ENCODE measurements around the gene TMEM120A.

TMEM120A gene

DNA sequence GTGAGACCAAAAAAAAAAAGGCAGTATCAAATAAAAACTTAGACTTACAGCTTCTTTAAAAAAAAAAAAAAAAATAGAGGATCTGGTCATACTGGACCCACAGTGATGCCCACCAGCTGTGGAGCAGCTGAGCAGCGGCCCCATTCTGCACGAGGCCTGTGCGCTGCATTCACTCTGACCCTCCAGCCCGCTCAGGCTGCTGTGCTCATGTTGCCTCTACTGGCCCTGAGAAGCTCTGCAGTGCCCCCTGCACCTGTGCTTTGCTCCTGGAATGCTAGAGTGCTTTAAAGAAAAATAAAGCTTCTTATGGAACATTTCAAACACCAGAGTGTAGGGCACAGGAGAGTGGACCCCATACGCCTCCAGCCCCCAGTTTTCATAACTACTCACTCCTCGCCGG, 33.2 kb downstream of the TMEM120A start:
- Histone ChIP-seq H3K4me3 (ENCODE audit: insufficient read length, low read depth) (no peak overlapping the region), H3K27me3 (ENCODE audit: insufficient read depth, insufficient read length) (no peaks in the 10 kb centered on the region), H3K9me3 (ENCODE audit: insufficient read depth, low read length) (no peaks in the 10 kb centered on the region), H3K9ac (ENCODE audit: insufficient read length, low read depth) (no peak overlapping the region), H3K4me1 (ENCODE audit: insufficient read depth, insufficient read length) (peaks cover 1% of the 10 kb centered on the region), H3K36me3 (ENCODE audit: insufficient read depth, insufficient read length, low read length) (peaks cover 41% of the 10 kb centered on the region)
- DNase-seq (ENCODE audit: low read depth, low spot score) = no peak
- TF ChIP-seq SUZ12 (IDR thresholded peaks at IDR 0.05; ENCODE audit: extremely low read depth, insufficient read depth, insufficient read length) (no peak), ZNF274 (IDR thresholded peaks at IDR 0.05; ENCODE audit: low read depth, low read length) (no peak), YY1 (IDR thresholded peaks at IDR 0.05; ENCODE audit: insufficient read depth, insufficient read length) (no peak)

- no peaks in the 10 kb centered on the region for H3K9me3 ChIP-seq (ENCODE audit: insufficient read depth, low read length)
- H3K4me1 ChIP-seq (ENCODE audit: insufficient read depth, insufficient read length) = peaks cover 1% of the 10 kb centered on the region
Observed at GRCh38 chr7:75960372-75960771, 34.0 kb downstream of the TMEM120A start.

GRCh38 chr7:75958802-75959543, 35.4 kb downstream of the TMEM120A start:
- Histone ChIP-seq H3K27me3 (ENCODE audit: insufficient read depth, insufficient read length) (no peaks in the 10 kb centered on the region), H3K4me3 (ENCODE audit: insufficient read length, low read depth) (no peak overlapping the region), H3K36me3 (ENCODE audit: insufficient read depth, insufficient read length, low read length) (peaks cover 49% of the 10 kb centered on the region), H3K9ac (ENCODE audit: insufficient read length, low read depth) (no peak overlapping the region), H3K4me1 (ENCODE audit: insufficient read depth, insufficient read length) (peaks cover 1% of the 10 kb centered on the region), H3K9me3 (ENCODE audit: insufficient read depth, low read length) (no peaks in the 10 kb centered on the region)
- TF ChIP-seq ZNF274 (IDR thresholded peaks at IDR 0.05; ENCODE audit: low read depth, low read length) = no peak
- no peak for TF ChIP-seq YY1 (IDR thresholded peaks at IDR 0.05; ENCODE audit: insufficient read depth, insufficient read length)
- no peak for TF ChIP-seq SUZ12 (IDR thresholded peaks at IDR 0.05; ENCODE audit: extremely low read depth, insufficient read depth, insufficient read length)
- DNase-seq (ENCODE audit: low read depth, low spot score) = no peak

More at GRCh38 chr7:75960372-75960771, 34.0 kb downstream of the TMEM120A start:
- Histone ChIP-seq H3K27me3 (ENCODE audit: insufficient read depth, insufficient read length) (no peaks in the 10 kb centered on the region), H3K36me3 (ENCODE audit: insufficient read depth, insufficient read length, low read length) (peaks cover 42% of the 10 kb centered on the region), H3K4me3 (ENCODE audit: insufficient read length, low read depth) (no peak overlapping the region), H3K9ac (ENCODE audit: insufficient read length, low read depth) (no peak overlapping the region)
- TF ChIP-seq YY1 (IDR thresholded peaks at IDR 0.05; ENCODE audit: insufficient read depth, insufficient read length) = no peak
- no peak for TF ChIP-seq SUZ12 (IDR thresholded peaks at IDR 0.05; ENCODE audit: extremely low read depth, insufficient read depth, insufficient read length)
- no peak for TF ChIP-seq ZNF274 (IDR thresholded peaks at IDR 0.05; ENCODE audit: low read depth, low read length)
- no peak for DNase-seq (ENCODE audit: low read depth, low spot score)

DNA sequence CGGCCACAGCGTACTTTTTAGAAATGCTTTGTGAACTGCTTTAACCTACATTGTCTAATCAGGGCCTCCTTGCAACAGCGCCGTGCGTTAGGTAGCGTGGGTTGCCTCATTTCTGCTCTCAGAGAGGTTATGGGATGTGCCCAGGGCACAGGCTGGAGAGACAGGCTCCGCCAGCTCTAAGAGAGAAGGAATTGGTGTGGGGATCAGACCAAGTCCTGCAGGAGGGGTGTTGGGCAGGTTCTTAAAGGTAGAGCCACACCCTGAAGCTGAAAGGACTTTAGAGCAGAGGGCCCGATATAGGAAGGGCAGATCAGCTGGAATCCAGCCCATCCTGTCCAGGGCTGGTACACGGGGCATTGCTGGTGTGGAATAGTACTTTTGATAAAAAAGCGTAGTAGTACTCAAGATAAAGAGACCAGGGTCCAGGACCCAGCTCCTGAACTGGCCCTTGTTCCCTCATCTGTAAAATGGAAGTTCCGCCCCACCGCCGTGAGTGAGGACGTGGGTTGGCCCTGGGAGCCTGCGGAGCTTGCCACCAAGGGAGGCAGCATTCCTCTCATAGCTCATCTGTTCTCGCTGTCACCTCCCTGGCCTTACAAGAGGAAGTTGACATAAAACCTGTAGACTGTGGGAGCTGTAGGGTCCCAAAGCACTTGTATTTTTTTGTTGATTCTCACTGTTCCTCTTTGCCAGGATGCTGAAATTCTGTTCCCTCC, 37.2 kb downstream of the TMEM120A start:
- Histone ChIP-seq H3K36me3 (ENCODE audit: insufficient read depth, insufficient read length, low read length) (peaks cover 43% of the 10 kb centered on the region), H3K4me3 (ENCODE audit: insufficient read length, low read depth) (no peak overlapping the region), H3K9ac (ENCODE audit: insufficient read length, low read depth) (no peak overlapping the region), H3K4me1 (ENCODE audit: insufficient read depth, insufficient read length) (peaks cover 1% of the 10 kb centered on the region), H3K27me3 (ENCODE audit: insufficient read depth, insufficient read length) (no peaks in the 10 kb centered on the region), H3K9me3 (ENCODE audit: insufficient read depth, low read length) (no peaks in the 10 kb centered on the region)
- no peak for TF ChIP-seq YY1 (IDR thresholded peaks at IDR 0.05; ENCODE audit: insufficient read depth, insufficient read length)
- DNase-seq (ENCODE audit: low read depth, low spot score) = no peak

GRCh38 chr7:75955331-75955955, 39.0 kb downstream of the TMEM120A start:
- TF ChIP-seq ZNF274 (IDR thresholded peaks at IDR 0.05; ENCODE audit: low read depth, low read length) (no peak), SUZ12 (IDR thresholded peaks at IDR 0.05; ENCODE audit: extremely low read depth, insufficient read depth, insufficient read length) (no peak), YY1 (IDR thresholded peaks at IDR 0.05; ENCODE audit: insufficient read depth, insufficient read length) (no peak)
- Histone ChIP-seq H3K9me3 (ENCODE audit: insufficient read depth, low read length) (peaks cover 6% of the 10 kb centered on the region; the same call in 1 of the 2 replicates), H3K36me3 (ENCODE audit: insufficient read depth, insufficient read length, low read length) (peaks cover 41% of the 10 kb centered on the region), H3K27me3 (ENCODE audit: insufficient read depth, insufficient read length) (no peaks in the 10 kb centered on the region), H3K4me1 (ENCODE audit: insufficient read depth, insufficient read length) (peaks cover 1% of the 10 kb centered on the region), H3K4me3 (ENCODE audit: insufficient read length, low read depth) (no peak overlapping the region), H3K9ac (ENCODE audit: insufficient read length, low read depth) (no peak overlapping the region)
- DNase-seq (ENCODE audit: low read depth, low spot score) = no peak

DNA sequence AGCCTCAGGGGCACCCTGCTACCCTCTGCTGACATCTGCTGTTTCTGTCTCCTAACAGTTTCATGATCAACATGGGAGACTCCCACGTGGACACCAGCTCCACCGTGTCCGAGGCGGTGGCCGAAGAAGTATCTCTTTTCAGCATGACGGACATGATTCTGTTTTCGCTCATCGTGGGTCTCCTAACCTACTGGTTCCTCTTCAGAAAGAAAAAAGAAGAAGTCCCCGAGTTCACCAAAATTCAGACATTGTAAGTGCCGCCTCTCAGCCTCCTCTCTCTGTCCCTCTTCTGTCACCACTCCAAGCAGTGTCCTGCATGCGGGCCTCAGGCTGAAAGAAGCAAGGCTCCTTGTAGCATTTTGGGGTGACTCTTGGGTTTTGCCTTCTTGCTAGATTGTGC, 40.5 kb downstream of the TMEM120A start:
- H3K4me3 ChIP-seq (ENCODE audit: insufficient read length, low read depth) = no peak overlapping the region
- no peak for DNase-seq (ENCODE audit: low read depth, low spot score)
- TF ChIP-seq YY1 (IDR thresholded peaks at IDR 0.05; ENCODE audit: insufficient read depth, insufficient read length) (no peak), ZNF274 (IDR thresholded peaks at IDR 0.05; ENCODE audit: low read depth, low read length) (no peak), SUZ12 (IDR thresholded peaks at IDR 0.05; ENCODE audit: extremely low read depth, insufficient read depth, insufficient read length) (no peak)
- peaks cover 1% of the 10 kb centered on the region for H3K4me1 ChIP-seq (ENCODE audit: insufficient read depth, insufficient read length)
- H3K9ac ChIP-seq (ENCODE audit: insufficient read length, low read depth) = no peak overlapping the region
- H3K9me3 ChIP-seq (ENCODE audit: insufficient read depth, low read length) = peaks cover 6% of the 10 kb centered on the region; the same call in 1 of the 2 replicates
- H3K36me3 ChIP-seq (ENCODE audit: insufficient read depth, insufficient read length, low read length) = peaks cover 38% of the 10 kb centered on the region
- no peaks in the 10 kb centered on the region for H3K27me3 ChIP-seq (ENCODE audit: insufficient read depth, insufficient read length)

- Histone ChIP-seq H3K9ac (ENCODE audit: insufficient read length, low read depth) (no peak overlapping the region), H3K4me1 (ENCODE audit: insufficient read depth, insufficient read length) (peaks cover 1% of the 10 kb centered on the region), H3K9me3 (ENCODE audit: insufficient read depth, low read length) (peaks cover 6% of the 10 kb centered on the region; the same call in 1 of the 2 replicates), H3K36me3 (ENCODE audit: insufficient read depth, insufficient read length, low read length) (peaks cover 40% of the 10 kb centered on the region), H3K4me3 (ENCODE audit: insufficient read length, low read depth) (no peak overlapping the region), H3K27me3 (ENCODE audit: insufficient read depth, insufficient read length) (no peaks in the 10 kb centered on the region)
- TF ChIP-seq YY1 (IDR thresholded peaks at IDR 0.05; ENCODE audit: insufficient read depth, insufficient read length) (no peak), SUZ12 (IDR thresholded peaks at IDR 0.05; ENCODE audit: extremely low read depth, insufficient read depth, insufficient read length) (no peak), ZNF274 (IDR thresholded peaks at IDR 0.05; ENCODE audit: low read depth, low read length) (no peak)
- no peak for DNase-seq (ENCODE audit: low read depth, low spot score)
Observed at GRCh38 chr7:75953431-75953830, 41.0 kb downstream of the TMEM120A start.
